Stimulated activated naive CD4-positive, alpha-beta T cell (primary cell): ENCODE measurements around the gene ESRP2.

Experiments
- DNase-seq, 6 experiments: peaks; one replicate each; lab custom pipeline; 2025; lab: John Stamatoyannopoulos, UW

The ESRP2 gene

GRCh38 chr16:68217506-68217905, 18.4 kb downstream of the ESRP2 start:
- no peak for DNase-seq

- no peak for DNase-seq
Observed at GRCh38 chr16:68216240-68216639, 19.7 kb downstream of the ESRP2 start.

- DNase-seq: no peak
Observed at GRCh38 chr16:68215302-68215701, 20.6 kb downstream of the ESRP2 start.

- no peak for DNase-seq
Observed at GRCh38 chr16:68214726-68215125, 21.2 kb downstream of the ESRP2 start.

GRCh38 chr16:68206245-68206644, 29.7 kb downstream of the ESRP2 start:
- DNase-seq: no peak

GRCh38 chr16:68202091-68202519, 33.8 kb downstream of the ESRP2 start:
- no peak for DNase-seq

- no peak for DNase-seq
Observed at GRCh38 chr16:68200088-68200783, 35.7 kb downstream of the ESRP2 start.

- no peak for DNase-seq
Observed at GRCh38 chr16:68197250-68197649, 38.7 kb downstream of the ESRP2 start.

- no peak for DNase-seq
Observed at GRCh38 chr16:68194251-68194650, 41.7 kb downstream of the ESRP2 start.

- DNase-seq: no peak
Observed at GRCh38 chr16:68190736-68191510, 45.0 kb downstream of the ESRP2 start.

- no peak for DNase-seq
Observed at GRCh38 chr16:68190081-68190480, 45.8 kb downstream of the ESRP2 start.

- no peak for DNase-seq
Observed at GRCh38 chr16:68188170-68188569, 47.8 kb downstream of the ESRP2 start.

GRCh38 chr16:68187505-68187904, 48.4 kb downstream of the ESRP2 start:
- no peak for DNase-seq

GRCh38 chr16:68186877-68187276, 49.0 kb downstream of the ESRP2 start:
- no peak for DNase-seq

- DNase-seq: no peak
Observed at GRCh38 chr16:68183046-68183445, 52.9 kb downstream of the ESRP2 start.

GRCh38 chr16:68179855-68180254, 56.1 kb downstream of the ESRP2 start:
- no peak for DNase-seq

GRCh38 chr16:68179196-68179795, 56.6 kb downstream of the ESRP2 start:
- no peak for DNase-seq
